Natural killer cell (primary cell): ENCODE data around the gene HS3ST1. TPM values are rescaled to one million over a fixed set of nuclear protein-coding genes. Genes with fewer than 3 reads are reported as not detected.

ENCODE experiments used
- ATAC-seq, 3 donors: fragments of 150-1000 bp in 2 of 3; fragments of 200-7000 bp in 1 of 3; cut with Tn5 transposase; 1 replicate in 1 of 3; 2 replicates in 2 of 3; pipeline ENCODE4 v1.10.0; 2021; ENCODE audit warnings: mild to moderate bottlenecking in 2 of 3, moderate library complexity in 2 of 3
- DNase-seq, 2 donors: peaks; one replicate each; pipeline versions ENCODE4 v3.0.0 to v3.0.0-alpha.2; 2013 to 2021; ENCODE audit warnings: mixed read lengths in 1 of 2
- H3K27ac ChIP-seq: one replicate; pipeline ENCODE4 v1.5.1; 2013; ENCODE audit warnings: mild to moderate bottlenecking, low read length
- H3K27me3 ChIP-seq: one replicate; pipeline ENCODE4 v1.6.1; 2013; ENCODE audit warnings: low read length; ENCODE audit not compliant: control insufficient read depth, insufficient read depth
- H3K36me3 ChIP-seq: one replicate; pipeline ENCODE4 v1.6.1; 2013; ENCODE audit warnings: low read length; ENCODE audit not compliant: control insufficient read depth, insufficient read depth
- H3K4me1 ChIP-seq: one replicate; pipeline ENCODE4 v1.6.1; 2013; ENCODE audit warnings: low read length; ENCODE audit not compliant: control insufficient read depth, insufficient read depth
- H3K4me3 ChIP-seq: one replicate; pipeline ENCODE4 v1.5.1; 2013; ENCODE audit warnings: low read length
- H3K9me3 ChIP-seq: one replicate; pipeline ENCODE4 v1.6.1; 2013; ENCODE audit warnings: low read length; ENCODE audit not compliant: control insufficient read depth, insufficient read depth
- H3K27ac Mint-ChIP-seq, 2 donors: one replicate each; pipeline ENCODE4 v1.8.0; 2022; ENCODE audit warnings: mild to moderate bottlenecking in 2 of 2, mixed read lengths in 2 of 2, moderate library complexity in 1 of 2
- H3K27me3 Mint-ChIP-seq, 2 donors: one replicate each; pipeline ENCODE4 v1.8.0; 2022; ENCODE audit warnings: low read depth in 2 of 2, mixed read lengths in 2 of 2
- H3K36me3 Mint-ChIP-seq: one replicate; pipeline ENCODE4 v1.8.0; 2022; ENCODE audit warnings: mixed read lengths
- H3K4me1 Mint-ChIP-seq, 2 donors: one replicate each; pipeline ENCODE4 v1.8.0; 2022; ENCODE audit warnings: mixed read lengths in 2 of 2
- H3K4me3 Mint-ChIP-seq: one replicate; pipeline ENCODE4 v1.8.0; 2022; ENCODE audit warnings: mild to moderate bottlenecking, moderate library complexity, mixed read lengths
- H3K9me3 Mint-ChIP-seq, 2 donors: one replicate each; pipeline ENCODE4 v1.8.0; 2022; ENCODE audit warnings: mixed read lengths in 2 of 2
- CTCF ChIP-seq: fragments of 200-600 bp; IDR thresholded peaks from one replicate; pipeline ENCODE4 v1.8.0; 2022; ENCODE audit warnings: antibody characterized with exemption
- WGBS: methylation state at CpG from one replicate; pipeline ENCODE4 v1.1.7; 2013; ENCODE audit warnings: missing lambda C conversion rate; ENCODE audit not compliant: insufficient coverage; 5-methylcytosine and 5-hydroxymethylcytosine counted together
- intact Hi-C: fragments of 100-400 bp; cut with micrococcal nuclease; formaldehyde crosslinking; loops from one replicate; pipeline ENCODE4 v1.14.2; 2022
- total RNA-seq, 4 donors: library from RNA; stranded (reverse); fragments of 120-200 nt in 1 of 4; gene quantifications; one replicate each; pipeline versions ENCODE4 v1.2.3 to v1.2.4, GENCODE V29; 2013 to 2022

The HS3ST1 gene
- total RNA-seq, 3 donors from 2014 or later (not counting 1 experiment from before 2014, with no cell fraction given), result not detected

GRCh38 chr4:11470438-11471045 lies 41.8 kb upstream of the HS3ST1 start:
- ATAC-seq, result no peak
- Mint-ChIP-seq H3K4me3 (peak overlapping the region; percentile 67), H3K9me3 (peaks cover 2 to 3% of the 10 kb centered on the region in 2 donors), H3K27ac (peak overlapping the region; percentile 93 to 97), H3K4me1 (peaks cover 22 to 28% of the 10 kb centered on the region in 2 donors), H3K36me3 (peaks cover 6% of the 10 kb centered on the region), H3K27me3 (peaks cover 0 to 2% of the 10 kb centered on the region in 2 donors)
- H3K27me3 ChIP-seq, result no peaks in the 10 kb centered on the region
- intact Hi-C loops, result loop anchor here (10.0 kb wide), 1 partner anchor 1016 kb away; the partner anchor contains the start of gene ZNF518B
- no peak for TF ChIP-seq CTCF
- no peak overlapping the region for H3K4me3 ChIP-seq
- 38% methylated on average over 4 of the region's 4 CpGs for WGBS
- peak in 1 of 2 donors; percentile 19 for DNase-seq
- peaks cover 13% of the 10 kb centered on the region for H3K4me1 ChIP-seq
- peak overlapping the region; percentile 84 for H3K27ac ChIP-seq
- no peaks in the 10 kb centered on the region for H3K9me3 ChIP-seq
- no peaks in the 10 kb centered on the region for H3K36me3 ChIP-seq

GRCh38 chr4:11469650-11470437 lies 41.1 kb upstream of the HS3ST1 start:
- no peak for DNase-seq
- intact Hi-C loops, result loop anchor here (10.0 kb wide), 1 partner anchor 1015 kb away; the partner anchor contains the start of gene ZNF518B
- H3K4me1 ChIP-seq, result peaks cover 13% of the 10 kb centered on the region
- no peak for ATAC-seq
- peaks cover 0 to 2% of the 10 kb centered on the region in 2 donors for H3K27me3 Mint-ChIP-seq
- peak overlapping the region; percentile 93 to 97 for H3K27ac Mint-ChIP-seq
- H3K9me3 ChIP-seq, result no peaks in the 10 kb centered on the region
- H3K27me3 ChIP-seq, result no peaks in the 10 kb centered on the region
- TF ChIP-seq CTCF, result no peak
- H3K4me1 Mint-ChIP-seq, result peaks cover 22 to 28% of the 10 kb centered on the region in 2 donors
- no peaks in the 10 kb centered on the region for H3K36me3 ChIP-seq
- peaks cover 6% of the 10 kb centered on the region for H3K36me3 Mint-ChIP-seq
- no peak overlapping the region for H3K4me3 ChIP-seq
- H3K9me3 Mint-ChIP-seq, result peaks cover 2 to 3% of the 10 kb centered on the region in 2 donors
- H3K27ac ChIP-seq, result no peak overlapping the region
- H3K4me3 Mint-ChIP-seq, result peak overlapping the region; percentile 13
- WGBS, result 78% methylated on average over 7 of the region's 8 CpGs

GRCh38 chr4:11468901-11469300 lies 40.2 kb upstream of the HS3ST1 start:
- Mint-ChIP-seq H3K9me3 (peaks cover 2 to 3% of the 10 kb centered on the region in 2 donors), H3K36me3 (peaks cover 6% of the 10 kb centered on the region), H3K27me3 (peaks cover 0 to 2% of the 10 kb centered on the region in 2 donors), H3K27ac (peak overlapping the region in 1 of 2 donors; percentile 60), H3K4me3 (no peak overlapping the region), H3K4me1 (peaks cover 22 to 28% of the 10 kb centered on the region in 2 donors)
- intact Hi-C loops, result no loop called here
- no peak overlapping the region for H3K27ac ChIP-seq
- WGBS, result 94% methylated on average over 4 of the region's 4 CpGs
- DNase-seq (no peak), ATAC-seq (no peak)
- no peaks in the 10 kb centered on the region for H3K27me3 ChIP-seq
- H3K36me3 ChIP-seq, result no peaks in the 10 kb centered on the region
- H3K9me3 ChIP-seq, result no peaks in the 10 kb centered on the region
- peaks cover 13% of the 10 kb centered on the region for H3K4me1 ChIP-seq
- no peak overlapping the region for H3K4me3 ChIP-seq
- TF ChIP-seq CTCF, result no peak
